Measurements from ENCODE around the gene HTT.

Gene HTT

DNA sequence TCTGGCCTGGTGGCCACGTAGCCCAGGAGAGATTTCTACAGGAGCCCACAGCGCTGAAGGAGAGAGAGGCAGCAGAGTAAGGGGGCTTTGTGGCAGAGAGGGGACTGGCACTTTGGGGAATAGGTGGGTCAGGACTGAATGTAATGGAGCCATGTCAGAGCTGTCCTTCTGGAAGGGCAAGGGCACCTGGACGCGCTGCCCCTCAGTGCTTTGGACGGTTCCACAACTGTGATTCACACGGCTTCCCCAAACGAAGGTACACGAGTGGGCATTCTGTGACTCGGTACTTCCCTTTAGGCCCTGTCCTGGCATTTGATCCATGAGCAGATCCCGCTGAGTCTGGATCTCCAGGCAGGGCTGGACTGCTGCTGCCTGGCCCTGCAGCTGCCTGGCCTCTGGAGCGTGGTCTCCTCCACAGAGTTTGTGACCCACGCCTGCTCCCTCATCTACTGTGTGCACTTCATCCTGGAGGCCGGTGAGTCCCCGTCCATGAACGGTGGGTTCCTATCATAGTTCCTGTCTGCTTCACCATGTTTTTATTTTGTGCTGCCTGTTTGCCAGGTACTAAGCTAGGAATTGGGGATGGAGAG, 139.3 kb downstream of the HTT start:
- H3K4me3 ChIP-seq (ENCODE audit: control insufficient read depth, low read depth, low read length): no peak overlapping the region
- no peak for TF ChIP-seq CTCF (conservative IDR thresholded peaks at IDR 0.05; ENCODE audit: control insufficient read depth, insufficient read depth, low read depth, low read length)
- no peak for DNase-seq (ENCODE audit: low read depth)

DNA sequence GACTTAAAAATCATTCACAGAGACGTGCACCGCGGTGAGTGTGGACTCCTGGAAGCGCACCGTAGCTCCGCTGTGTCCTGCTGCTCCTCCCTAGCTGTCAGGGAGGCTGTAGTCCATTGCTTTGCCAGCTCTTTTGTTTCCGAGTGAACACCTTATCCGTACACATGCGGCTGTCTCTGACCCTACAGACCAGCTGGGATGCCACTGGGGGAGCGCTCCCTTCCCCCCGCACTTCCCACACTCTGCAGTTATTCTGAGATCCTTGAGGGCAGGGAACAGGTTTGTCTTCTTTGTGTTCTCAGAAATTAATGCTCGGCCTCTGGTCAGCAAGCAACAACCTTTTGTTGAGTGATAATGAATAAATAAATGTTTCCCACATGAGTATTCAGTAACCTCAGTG, 140.8 kb downstream of the HTT start:
- DNase-seq (ENCODE audit: low read depth): no peak
- H3K4me3 ChIP-seq (ENCODE audit: control insufficient read depth, low read depth, low read length): no peak overlapping the region
- TF ChIP-seq CTCF (conservative IDR thresholded peaks at IDR 0.05; ENCODE audit: control insufficient read depth, insufficient read depth, low read depth, low read length): no peak

DNA sequence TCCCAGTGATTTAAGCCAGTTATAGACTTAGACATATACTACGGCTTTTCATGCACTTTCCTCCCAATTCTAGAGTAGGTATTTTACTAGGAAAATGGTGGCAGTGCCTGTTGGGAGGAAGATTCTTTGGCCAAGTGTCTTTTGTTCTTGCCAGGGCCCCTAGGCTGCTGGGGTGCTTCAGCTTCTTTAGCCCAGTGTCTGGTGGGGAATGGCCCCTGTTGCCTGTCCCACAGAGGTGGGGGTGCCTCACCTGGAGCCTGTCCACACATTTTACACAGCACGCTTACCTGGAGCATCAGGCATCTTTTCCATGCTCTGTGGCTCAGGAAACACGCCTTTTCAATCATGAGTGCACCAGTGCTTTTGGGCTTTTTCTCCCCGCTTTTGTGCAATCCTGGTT, 141.3 kb downstream of the HTT start:
- no peak for DNase-seq (ENCODE audit: low read depth)
- no peak overlapping the region for H3K4me3 ChIP-seq (ENCODE audit: control insufficient read depth, low read depth, low read length)
- no peak for TF ChIP-seq CTCF (conservative IDR thresholded peaks at IDR 0.05; ENCODE audit: control insufficient read depth, insufficient read depth, low read depth, low read length)

DNA sequence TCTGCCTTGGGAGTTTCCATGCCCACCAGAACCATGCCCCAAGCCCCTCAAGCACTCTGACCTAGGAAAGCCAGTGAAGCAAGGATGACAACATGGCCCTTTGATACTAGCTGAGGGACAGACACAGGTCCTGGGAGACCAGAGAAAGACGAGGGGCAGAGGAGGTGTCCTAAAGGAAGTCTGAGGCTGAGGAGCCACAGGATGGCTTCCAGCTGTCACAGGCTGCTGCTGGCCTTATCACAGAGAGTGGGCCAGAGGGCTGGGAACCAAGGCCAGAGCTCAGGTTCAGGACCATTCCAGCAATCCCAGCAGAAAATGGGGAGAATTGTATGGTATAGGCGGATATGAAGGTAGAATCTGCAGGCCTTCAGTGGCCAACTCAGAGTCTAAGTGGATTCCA, 142.8 kb downstream of the HTT start:
- no peak overlapping the region for H3K4me3 ChIP-seq (ENCODE audit: control insufficient read depth, low read depth, low read length)
- TF ChIP-seq CTCF (conservative IDR thresholded peaks at IDR 0.05; ENCODE audit: control insufficient read depth, insufficient read depth, low read depth, low read length): no peak
- no peak for DNase-seq (ENCODE audit: low read depth)

GRCh38 chr4:3217771-3218170, 143.3 kb downstream of the HTT start:
- no peak overlapping the region for H3K4me3 ChIP-seq (ENCODE audit: control insufficient read depth, low read depth, low read length)
- no peak for DNase-seq (ENCODE audit: low read depth)
- no peak for TF ChIP-seq CTCF (conservative IDR thresholded peaks at IDR 0.05; ENCODE audit: control insufficient read depth, insufficient read depth, low read depth, low read length)

- DNase-seq (ENCODE audit: low read depth): no peak
- TF ChIP-seq CTCF (conservative IDR thresholded peaks at IDR 0.05; ENCODE audit: control insufficient read depth, insufficient read depth, low read depth, low read length): no peak
- no peak overlapping the region for H3K4me3 ChIP-seq (ENCODE audit: control insufficient read depth, low read depth, low read length)
Observed at GRCh38 chr4:3218824-3219760, 144.6 kb downstream of the HTT start.

Measured in fibroblast of mammary gland (primary cell).